HEK293T (cell line): ENCODE results near the gene KRT6B.

Experiments
- CTCF ChIA-PET: fragments of 350-600 bp; formaldehyde crosslinking; extraction: SDS; loops from one replicate; lab custom pipeline; 2021; ENCODE audit warnings: antibody characterized with exemption, inconsistent platforms; lab: Yijun Ruan, JAX
- POLR2A ChIA-PET: fragments of 350-600 bp; formaldehyde crosslinking; extraction: SDS; loops from one replicate; lab custom pipeline; 2020; ENCODE audit warnings: antibody characterized with exemption, inconsistent platforms; lab: Yijun Ruan, JAX
- DNase-seq: peaks from one replicate; pipeline ENCODE4 v3.0.0; 2012; ENCODE audit warnings: mixed read lengths; ENCODE audit errors: extremely low spot score
- ARNT ChIP-seq: fragments of 450-650 bp; IDR thresholded peaks from 2 replicates; pipeline ENCODE4 v1.6.1; 2017; ENCODE audit warnings: mild to moderate bottlenecking
- BHLHE40 ChIP-seq: fragments of 450-650 bp; IDR thresholded peaks from 2 replicates; pipeline ENCODE4 v1.6.1; 2016; ENCODE audit warnings: mild to moderate bottlenecking, moderate library complexity, borderline replicate concordance
- CTBP1 ChIP-seq: fragments of 450-650 bp; IDR thresholded peaks from 2 replicates; pipeline ENCODE4 v1.6.1; 2016; ENCODE audit warnings: borderline replicate concordance
- ELF4 ChIP-seq: fragments of 450-650 bp; IDR thresholded peaks from 2 replicates; pipeline ENCODE4 v1.6.1; 2017; ENCODE audit warnings: antibody characterized with exemption
- FOXA1 ChIP-seq: fragments of 450-650 bp; IDR thresholded peaks from 2 replicates; pipeline ENCODE4 v1.6.1; 2016; ENCODE audit warnings: mild to moderate bottlenecking
- FOXK2 ChIP-seq: fragments of 450-650 bp; IDR thresholded peaks from 2 replicates; pipeline ENCODE4 v1.6.1; 2016; ENCODE audit warnings: mild to moderate bottlenecking
- FOXM1 ChIP-seq: fragments of 450-650 bp; IDR thresholded peaks from 2 replicates; pipeline ENCODE4 v1.6.1; 2017; ENCODE audit warnings: mild to moderate bottlenecking, borderline replicate concordance
- HDGF ChIP-seq: fragments of 450-650 bp; IDR thresholded peaks from 2 replicates; pipeline ENCODE4 v1.6.1; 2017; ENCODE audit warnings: antibody characterized with exemption, borderline replicate concordance
- L3MBTL2 ChIP-seq: fragments of 450-650 bp; conservative IDR thresholded peaks from 2 replicates; pipeline ENCODE4 v1.6.1; 2016; ENCODE audit warnings: mild to moderate bottlenecking
- LEF1 ChIP-seq: fragments of 450-650 bp; IDR thresholded peaks from 2 replicates; pipeline ENCODE4 v1.6.1; 2017; ENCODE audit warnings: mild to moderate bottlenecking, borderline replicate concordance
- NFRKB ChIP-seq: fragments of 450-650 bp; IDR thresholded peaks from 2 replicates; pipeline ENCODE4 v1.6.1; 2016; ENCODE audit warnings: mild to moderate bottlenecking, moderate library complexity
- SP1 ChIP-seq: fragments of 450-650 bp; IDR thresholded peaks from 2 replicates; pipeline ENCODE4 v1.6.1; 2017
- SUZ12 ChIP-seq: fragments of 450-650 bp; IDR thresholded peaks from 2 replicates; pipeline ENCODE4 v1.6.1; 2016; ENCODE audit warnings: mild to moderate bottlenecking
- TARDBP ChIP-seq: fragments of 450-650 bp; IDR thresholded peaks from 2 replicates; pipeline ENCODE4 v1.6.1; 2016
- ZNF384 ChIP-seq: fragments of 450-650 bp; IDR thresholded peaks from 2 replicates; pipeline ENCODE4 v1.6.1; 2016
- TF ChIP-seq, protein P1 (sequence below): fragments of 450-650 bp; IDR thresholded peaks from 2 replicates; pipeline ENCODE4 v1.6.1; 2016

The KRT6B gene

DNA sequence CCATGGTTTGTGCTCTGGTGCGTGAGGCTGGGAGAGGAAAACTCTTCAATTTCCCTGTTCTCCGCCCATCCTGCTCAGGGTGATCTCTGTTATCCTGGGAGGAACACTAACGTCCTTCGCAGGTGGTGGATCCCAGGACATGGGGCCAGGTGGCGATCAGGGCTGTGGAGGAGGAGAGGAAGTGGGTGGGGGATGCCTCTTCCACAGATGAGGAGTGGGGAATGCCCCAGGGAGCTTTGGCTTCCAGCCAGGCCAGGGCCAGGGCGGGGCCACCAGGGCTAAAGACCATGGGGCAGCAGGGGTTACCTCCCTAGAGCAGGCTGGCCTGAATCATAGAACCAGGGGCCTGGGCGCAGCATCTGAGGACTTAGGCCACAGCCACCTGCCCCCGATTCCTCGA lies 14.4 kb downstream of the KRT6B start:
- TF ChIP-seq FOXM1 (no peak), TARDBP (no peak)
- DNase-seq: no peak
- POLR2A ChIA-PET: no interaction called here
- CTCF ChIA-PET: no interaction called here

DNA sequence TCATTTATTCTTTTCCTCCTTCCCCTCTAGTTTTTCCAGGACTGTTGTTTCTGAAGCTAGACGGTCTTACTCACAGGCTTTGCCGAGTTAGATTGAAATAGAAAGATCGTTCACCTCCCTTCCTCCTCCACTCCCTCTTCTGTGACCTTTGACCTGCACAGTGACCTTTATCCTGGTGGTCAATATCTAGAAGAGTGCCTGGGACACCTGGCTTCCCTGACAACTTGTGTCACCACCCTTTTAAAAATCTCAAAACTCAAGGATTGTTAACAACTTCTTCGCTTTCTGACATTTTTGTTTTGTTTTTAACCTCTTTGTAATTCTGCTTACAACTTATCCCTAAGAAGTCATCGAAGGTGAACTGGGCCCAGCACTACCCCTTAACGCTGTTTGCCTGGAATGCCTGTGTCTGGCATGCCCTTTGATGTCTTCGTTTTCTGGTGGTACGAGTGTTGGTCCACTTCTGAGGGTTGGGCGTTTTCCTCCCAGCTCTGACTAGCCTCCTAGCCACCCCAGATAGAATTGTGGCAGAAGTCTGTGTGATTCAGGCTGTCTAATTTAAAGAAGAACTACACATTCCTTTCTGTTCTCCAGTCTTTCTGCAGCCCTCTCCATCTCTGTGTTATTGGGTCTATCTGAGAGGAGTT lies 15.0 kb downstream of the KRT6B start:
- POLR2A ChIA-PET: no interaction called here
- DNase-seq: no peak
- CTCF ChIA-PET: no interaction called here
- TF ChIP-seq ARNT: no peak
- TF ChIP-seq HDGF: no peak
- TF ChIP-seq, protein P1, sequence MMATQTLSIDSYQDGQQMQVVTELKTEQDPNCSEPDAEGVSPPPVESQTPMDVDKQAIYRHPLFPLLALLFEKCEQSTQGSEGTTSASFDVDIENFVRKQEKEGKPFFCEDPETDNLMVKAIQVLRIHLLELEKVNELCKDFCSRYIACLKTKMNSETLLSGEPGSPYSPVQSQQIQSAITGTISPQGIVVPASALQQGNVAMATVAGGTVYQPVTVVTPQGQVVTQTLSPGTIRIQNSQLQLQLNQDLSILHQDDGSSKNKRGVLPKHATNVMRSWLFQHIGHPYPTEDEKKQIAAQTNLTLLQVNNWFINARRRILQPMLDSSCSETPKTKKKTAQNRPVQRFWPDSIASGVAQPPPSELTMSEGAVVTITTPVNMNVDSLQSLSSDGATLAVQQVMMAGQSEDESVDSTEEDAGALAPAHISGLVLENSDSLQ: no peak
- no peak for TF ChIP-seq LEF1
- no peak for TF ChIP-seq L3MBTL2

DNA sequence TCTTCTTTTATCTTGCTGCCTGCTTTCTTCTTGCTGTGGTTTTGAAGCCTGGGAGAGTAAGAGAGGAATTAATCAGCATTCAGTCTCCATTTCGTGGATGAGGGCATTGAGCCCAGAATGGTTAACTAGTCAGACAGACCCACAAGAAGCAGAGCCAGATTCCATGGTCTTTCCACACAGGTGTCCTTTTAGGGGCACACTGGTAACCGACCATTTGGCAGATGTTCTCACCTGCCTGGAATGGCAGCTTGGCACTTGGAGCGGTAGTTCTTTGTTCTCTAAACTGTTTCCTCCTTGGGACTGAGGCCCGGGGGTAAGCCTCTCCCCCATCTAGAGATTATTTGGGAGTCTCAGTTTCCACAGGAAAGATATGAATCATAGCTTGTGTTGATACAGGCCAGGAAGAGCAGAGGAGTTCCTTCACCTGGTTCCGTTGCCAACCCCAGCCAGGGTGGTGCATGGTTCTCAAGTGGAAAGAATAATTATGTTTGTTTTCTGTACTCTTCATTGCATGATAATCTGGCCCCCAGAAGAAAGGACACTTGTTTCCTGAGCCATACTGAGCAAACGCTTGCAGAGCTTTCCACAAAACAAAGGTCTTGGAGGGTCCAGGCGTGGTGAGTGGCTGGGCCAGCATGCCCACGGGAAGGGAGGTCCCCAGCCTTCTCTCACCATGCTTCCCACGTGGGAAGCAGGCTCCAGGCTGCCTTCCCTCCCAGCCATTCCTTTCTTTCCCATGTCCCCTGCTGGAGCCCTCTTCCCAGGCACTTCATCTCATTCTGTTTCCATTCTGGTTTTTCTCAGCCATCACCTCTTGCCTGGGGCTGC lies 15.7 kb downstream of the KRT6B start:
- DNase-seq: no peak
- CTCF ChIA-PET: interaction anchor here (1.4 kb wide), 1 partner anchor 23 kb away, joined by 3 read pairs; no protein-coding TSS in a partner anchor
- POLR2A ChIA-PET: no interaction called here
- no peak for TF ChIP-seq NFRKB
- no peak for TF ChIP-seq ELF4
- TF ChIP-seq, protein P1: no peak
- TF ChIP-seq ZNF384: no peak
- TF ChIP-seq SP1: no peak
- TF ChIP-seq FOXA1: no peak
- TF ChIP-seq FOXK2: no peak
- no peak for TF ChIP-seq SUZ12
- TF ChIP-seq HDGF: no peak
- TF ChIP-seq LEF1: no peak
- no peak for TF ChIP-seq TARDBP
- TF ChIP-seq ARNT: no peak
- TF ChIP-seq CTBP1: no peak
- TF ChIP-seq BHLHE40: no peak
- no peak for TF ChIP-seq FOXM1
- no peak for TF ChIP-seq L3MBTL2

DNA sequence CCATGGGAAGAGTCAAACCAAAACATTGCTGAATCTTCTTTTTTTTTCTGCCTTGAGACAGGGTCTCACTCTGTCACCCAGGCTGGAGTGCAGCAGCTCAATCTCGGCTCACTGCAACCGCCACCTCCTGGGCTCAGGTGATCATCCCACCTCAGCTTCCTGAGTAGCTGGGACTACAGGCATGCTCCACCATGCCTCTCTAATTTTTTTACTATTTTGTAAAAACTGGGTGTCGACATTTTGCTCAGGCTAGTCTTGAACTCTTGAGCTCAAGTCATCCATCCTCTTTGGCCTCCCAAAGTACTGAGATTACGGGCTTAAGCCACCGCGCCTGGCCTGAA lies 16.3 kb downstream of the KRT6B start:
- ChIA-PET CTCF (interaction anchor here (1.4 kb wide), 1 partner anchor 22 kb away, joined by 3 read pairs; no protein-coding TSS in a partner anchor), POLR2A (no interaction called here)
- TF ChIP-seq SUZ12: no peak
- no peak for TF ChIP-seq FOXM1
- TF ChIP-seq CTBP1: no peak
- TF ChIP-seq, protein P1: no peak
- TF ChIP-seq FOXA1: no peak
- TF ChIP-seq ARNT: no peak
- no peak for TF ChIP-seq ELF4
- TF ChIP-seq FOXK2: no peak
- TF ChIP-seq TARDBP: no peak
- no peak for TF ChIP-seq ZNF384
- no peak for TF ChIP-seq LEF1
- no peak for DNase-seq

DNA sequence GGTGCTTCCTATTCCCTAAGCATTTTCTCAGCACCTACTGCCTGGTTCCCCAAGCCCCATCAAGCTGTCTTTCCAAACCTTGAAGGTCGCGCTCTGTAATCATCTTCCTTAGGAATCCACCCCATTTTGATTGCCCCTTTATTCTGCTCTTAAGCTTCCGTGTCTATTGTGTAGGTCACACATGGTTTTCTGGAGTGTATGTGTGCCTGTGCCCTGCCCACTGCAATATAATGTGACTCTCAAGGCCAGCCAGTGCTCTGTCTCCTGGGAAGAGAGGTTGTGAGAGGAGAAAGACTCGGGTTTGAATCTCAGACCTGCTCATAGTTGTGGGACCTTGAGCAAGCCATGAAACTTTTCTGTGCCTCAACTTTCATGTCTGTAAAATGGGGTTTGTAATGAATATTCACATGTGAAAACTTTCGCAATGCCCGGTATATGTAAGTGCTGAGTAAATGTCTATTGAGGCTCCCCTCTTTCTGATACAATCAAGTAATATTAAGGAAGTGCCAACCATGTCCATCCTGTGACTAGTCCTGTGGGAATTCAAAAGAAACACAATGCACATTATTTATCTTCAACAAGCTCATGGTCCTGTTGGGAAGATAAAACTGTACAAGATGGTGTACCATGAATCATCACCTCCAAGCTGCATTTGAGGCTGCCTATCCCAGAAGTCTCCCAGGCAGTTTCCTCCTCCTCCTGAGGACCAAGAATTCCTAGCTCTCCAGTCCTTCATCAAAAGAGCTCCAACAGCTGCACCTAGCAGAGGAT lies 17.0 kb downstream of the KRT6B start:
- ChIA-PET CTCF (interaction anchor here (1.4 kb wide), 1 partner anchor 22 kb away, joined by 3 read pairs; no protein-coding TSS in a partner anchor), POLR2A (no interaction called here)
- TF ChIP-seq CTBP1: no peak
- no peak for TF ChIP-seq FOXA1
- no peak for TF ChIP-seq LEF1
- TF ChIP-seq ELF4: no peak
- no peak for TF ChIP-seq ZNF384
- no peak for TF ChIP-seq SUZ12
- TF ChIP-seq NFRKB: no peak
- no peak for TF ChIP-seq HDGF
- TF ChIP-seq FOXM1: no peak
- TF ChIP-seq L3MBTL2: no peak
- TF ChIP-seq SP1: no peak
- no peak for TF ChIP-seq FOXK2
- TF ChIP-seq, protein P1: no peak
- no peak for TF ChIP-seq BHLHE40
- no peak for TF ChIP-seq TARDBP
- TF ChIP-seq ARNT: no peak
- no peak for DNase-seq
